ENCODE measurements around the gene OR10A5. TPM values are rescaled to one million over a fixed set of nuclear protein-coding genes. Genes with fewer than 3 reads are reported as not detected.

Gene OR10A5
- total and polyA plus RNA-seq, 2 experiments from 2014 or later, result 0.37 TPM; not detected in 1

DNA sequence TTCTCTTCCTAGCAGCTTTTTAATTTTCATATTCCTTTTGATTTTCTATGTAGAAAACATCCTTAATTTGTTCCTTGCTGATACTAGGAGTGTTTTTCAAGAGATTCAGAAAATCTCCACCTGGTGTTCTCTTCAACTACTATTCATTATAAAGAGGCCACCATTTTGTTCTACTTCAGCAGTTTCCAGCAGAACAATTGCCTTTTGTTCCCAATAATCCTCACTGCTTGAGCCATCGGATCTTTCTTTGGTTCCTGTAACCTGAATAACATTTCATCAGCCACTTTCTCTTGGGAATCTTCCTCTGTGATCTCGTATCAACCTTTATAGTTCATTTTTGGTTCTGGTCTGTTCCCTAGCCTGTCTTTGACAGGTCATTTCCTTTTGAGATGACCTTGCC, 1.8 kb upstream of the OR10A5 start (continued):
- TF ChIP-seq, protein P1, sequence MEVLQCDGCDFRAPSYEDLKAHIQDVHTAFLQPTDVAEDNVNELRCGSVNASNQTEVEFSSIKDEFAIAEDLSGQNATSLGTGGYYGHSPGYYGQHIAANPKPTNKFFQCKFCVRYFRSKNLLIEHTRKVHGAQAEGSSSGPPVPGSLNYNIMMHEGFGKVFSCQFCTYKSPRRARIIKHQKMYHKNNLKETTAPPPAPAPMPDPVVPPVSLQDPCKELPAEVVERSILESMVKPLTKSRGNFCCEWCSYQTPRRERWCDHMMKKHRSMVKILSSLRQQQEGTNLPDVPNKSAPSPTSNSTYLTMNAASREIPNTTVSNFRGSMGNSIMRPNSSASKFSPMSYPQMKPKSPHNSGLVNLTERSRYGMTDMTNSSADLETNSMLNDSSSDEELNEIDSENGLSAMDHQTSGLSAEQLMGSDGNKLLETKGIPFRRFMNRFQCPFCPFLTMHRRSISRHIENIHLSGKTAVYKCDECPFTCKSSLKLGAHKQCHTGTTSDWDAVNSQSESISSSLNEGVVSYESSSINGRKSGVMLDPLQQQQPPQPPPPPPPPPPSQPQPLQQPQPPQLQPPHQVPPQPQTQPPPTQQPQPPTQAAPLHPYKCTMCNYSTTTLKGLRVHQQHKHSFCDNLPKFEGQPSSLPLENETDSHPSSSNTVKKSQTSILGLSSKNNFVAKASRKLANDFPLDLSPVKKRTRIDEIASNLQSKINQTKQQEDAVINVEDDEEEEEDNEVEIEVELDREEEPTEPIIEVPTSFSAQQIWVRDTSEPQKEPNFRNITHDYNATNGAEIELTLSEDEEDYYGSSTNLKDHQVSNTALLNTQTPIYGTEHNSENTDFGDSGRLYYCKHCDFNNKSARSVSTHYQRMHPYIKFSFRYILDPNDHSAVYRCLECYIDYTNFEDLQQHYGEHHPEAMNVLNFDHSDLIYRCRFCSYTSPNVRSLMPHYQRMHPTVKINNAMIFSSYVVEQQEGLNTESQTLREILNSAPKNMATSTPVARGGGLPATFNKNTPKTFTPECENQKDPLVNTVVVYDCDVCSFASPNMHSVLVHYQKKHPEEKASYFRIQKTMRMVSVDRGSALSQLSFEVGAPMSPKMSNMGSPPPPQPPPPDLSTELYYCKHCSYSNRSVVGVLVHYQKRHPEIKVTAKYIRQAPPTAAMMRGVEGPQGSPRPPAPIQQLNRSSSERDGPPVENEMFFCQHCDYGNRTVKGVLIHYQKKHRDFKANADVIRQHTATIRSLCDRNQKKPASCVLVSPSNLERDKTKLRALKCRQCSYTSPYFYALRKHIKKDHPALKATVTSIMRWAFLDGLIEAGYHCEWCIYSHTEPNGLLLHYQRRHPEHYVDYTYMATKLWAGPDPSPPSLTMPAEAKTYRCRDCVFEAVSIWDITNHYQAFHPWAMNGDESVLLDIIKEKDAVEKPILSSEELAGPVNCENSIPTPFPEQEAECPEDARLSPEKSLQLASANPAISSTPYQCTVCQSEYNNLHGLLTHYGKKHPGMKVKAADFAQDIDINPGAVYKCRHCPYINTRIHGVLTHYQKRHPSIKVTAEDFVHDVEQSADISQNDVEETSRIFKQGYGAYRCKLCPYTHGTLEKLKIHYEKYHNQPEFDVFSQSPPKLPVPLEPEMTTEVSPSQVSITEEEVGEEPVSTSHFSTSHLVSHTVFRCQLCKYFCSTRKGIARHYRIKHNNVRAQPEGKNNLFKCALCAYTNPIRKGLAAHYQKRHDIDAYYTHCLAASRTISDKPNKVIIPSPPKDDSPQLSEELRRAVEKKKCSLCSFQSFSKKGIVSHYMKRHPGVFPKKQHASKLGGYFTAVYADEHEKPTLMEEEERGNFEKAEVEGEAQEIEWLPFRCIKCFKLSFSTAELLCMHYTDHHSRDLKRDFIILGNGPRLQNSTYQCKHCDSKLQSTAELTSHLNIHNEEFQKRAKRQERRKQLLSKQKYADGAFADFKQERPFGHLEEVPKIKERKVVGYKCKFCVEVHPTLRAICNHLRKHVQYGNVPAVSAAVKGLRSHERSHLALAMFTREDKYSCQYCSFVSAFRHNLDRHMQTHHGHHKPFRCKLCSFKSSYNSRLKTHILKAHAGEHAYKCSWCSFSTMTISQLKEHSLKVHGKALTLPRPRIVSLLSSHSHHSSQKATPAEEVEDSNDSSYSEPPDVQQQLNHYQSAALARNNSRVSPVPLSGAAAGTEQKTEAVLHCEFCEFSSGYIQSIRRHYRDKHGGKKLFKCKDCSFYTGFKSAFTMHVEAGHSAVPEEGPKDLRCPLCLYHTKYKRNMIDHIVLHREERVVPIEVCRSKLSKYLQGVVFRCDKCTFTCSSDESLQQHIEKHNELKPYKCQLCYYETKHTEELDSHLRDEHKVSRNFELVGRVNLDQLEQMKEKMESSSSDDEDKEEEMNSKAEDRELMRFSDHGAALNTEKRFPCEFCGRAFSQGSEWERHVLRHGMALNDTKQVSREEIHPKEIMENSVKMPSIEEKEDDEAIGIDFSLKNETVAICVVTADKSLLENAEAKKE (CRISPR knock-in tag; IDR thresholded peaks at IDR 0.05), result no peak

DNA sequence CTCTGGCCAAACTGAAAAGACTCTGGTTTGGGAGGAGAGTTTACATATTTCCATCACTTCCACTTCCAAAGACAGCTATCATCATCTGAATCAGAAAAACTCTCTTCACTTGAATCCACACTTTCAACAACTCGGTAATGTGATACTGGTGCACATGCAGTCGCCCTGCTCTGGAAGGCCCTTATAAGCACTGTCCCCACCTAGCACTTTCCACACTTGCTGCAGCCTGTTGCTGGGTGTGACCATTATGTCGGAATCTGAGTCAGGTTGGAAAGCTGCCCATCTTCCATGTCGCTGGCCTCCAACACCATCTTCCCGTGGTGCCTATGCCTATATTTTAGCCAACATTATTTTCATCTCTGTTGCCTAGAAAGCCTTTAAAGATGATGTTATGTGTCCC, 1.1 kb upstream of the OR10A5 start:
- ATAC-seq, result no peak
- Histone ChIP-seq H3K36me3 (ENCODE audit: insufficient read depth) (no peaks in the 10 kb centered on the region), H2AFZ (no peak overlapping the region), H3K4me3 (no peak overlapping the region), H4K20me1 (replicated peaks; ENCODE audit: insufficient read depth) (no peaks in the 10 kb centered on the region), H3K4me1 (ENCODE audit: insufficient read depth) (peaks cover 15% of the 10 kb centered on the region; the same call in 1 of the 2 replicates), H3K27ac (ENCODE audit: low read depth) (no peak overlapping the region), H3K9me2 (ENCODE audit: insufficient read depth) (peaks cover 21% of the 10 kb centered on the region; the same call in 1 of the 2 replicates), H3K79me2 (replicated peaks; ENCODE audit: insufficient read depth) (no peaks in the 10 kb centered on the region), H3K27me3 (ENCODE audit: insufficient read depth) (no peaks in the 10 kb centered on the region), H3K4me2 (no peak overlapping the region), H3F3A (replicated peaks; ENCODE audit: low read depth) (no peaks in the 10 kb centered on the region)
- Mint-ChIP-seq H3K27ac (no peak overlapping the region), H3K36me3 (ENCODE audit: low read depth) (0 out of 3 replicates have a peak, but pooled peaks cover 6% of the 10 kb centered on the region), H3K4me1 (peaks cover 18% of the 10 kb centered on the region), H3K27me3 (ENCODE audit: insufficient read depth, low read depth, poor library complexity) (peaks cover 1% of the 10 kb centered on the region), H3K4me3 (no peak overlapping the region), H3K9me3 (peaks cover 6% of the 10 kb centered on the region)
- no peak for DNase-seq (ENCODE audit: low spot score)
- TF ChIP-seq, protein P1 (CRISPR knock-in tag; IDR thresholded peaks at IDR 0.05), result no peak
- TF ChIP-seq, protein P2, sequence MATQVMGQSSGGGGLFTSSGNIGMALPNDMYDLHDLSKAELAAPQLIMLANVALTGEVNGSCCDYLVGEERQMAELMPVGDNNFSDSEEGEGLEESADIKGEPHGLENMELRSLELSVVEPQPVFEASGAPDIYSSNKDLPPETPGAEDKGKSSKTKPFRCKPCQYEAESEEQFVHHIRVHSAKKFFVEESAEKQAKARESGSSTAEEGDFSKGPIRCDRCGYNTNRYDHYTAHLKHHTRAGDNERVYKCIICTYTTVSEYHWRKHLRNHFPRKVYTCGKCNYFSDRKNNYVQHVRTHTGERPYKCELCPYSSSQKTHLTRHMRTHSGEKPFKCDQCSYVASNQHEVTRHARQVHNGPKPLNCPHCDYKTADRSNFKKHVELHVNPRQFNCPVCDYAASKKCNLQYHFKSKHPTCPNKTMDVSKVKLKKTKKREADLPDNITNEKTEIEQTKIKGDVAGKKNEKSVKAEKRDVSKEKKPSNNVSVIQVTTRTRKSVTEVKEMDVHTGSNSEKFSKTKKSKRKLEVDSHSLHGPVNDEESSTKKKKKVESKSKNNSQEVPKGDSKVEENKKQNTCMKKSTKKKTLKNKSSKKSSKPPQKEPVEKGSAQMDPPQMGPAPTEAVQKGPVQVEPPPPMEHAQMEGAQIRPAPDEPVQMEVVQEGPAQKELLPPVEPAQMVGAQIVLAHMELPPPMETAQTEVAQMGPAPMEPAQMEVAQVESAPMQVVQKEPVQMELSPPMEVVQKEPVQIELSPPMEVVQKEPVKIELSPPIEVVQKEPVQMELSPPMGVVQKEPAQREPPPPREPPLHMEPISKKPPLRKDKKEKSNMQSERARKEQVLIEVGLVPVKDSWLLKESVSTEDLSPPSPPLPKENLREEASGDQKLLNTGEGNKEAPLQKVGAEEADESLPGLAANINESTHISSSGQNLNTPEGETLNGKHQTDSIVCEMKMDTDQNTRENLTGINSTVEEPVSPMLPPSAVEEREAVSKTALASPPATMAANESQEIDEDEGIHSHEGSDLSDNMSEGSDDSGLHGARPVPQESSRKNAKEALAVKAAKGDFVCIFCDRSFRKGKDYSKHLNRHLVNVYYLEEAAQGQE (IDR thresholded peaks at IDR 0.05; ENCODE audit: unreplicated experiment), result no peak
- no peak for TF ChIP-seq JUNB (IDR thresholded peaks at IDR 0.05; ENCODE audit: unreplicated experiment)
- TF ChIP-seq STAT1 (IDR thresholded peaks at IDR 0.05; ENCODE audit: unreplicated experiment), result no peak
- no peak for TF ChIP-seq EZH2 (IDR thresholded peaks at IDR 0.05; ENCODE audit: low read depth, unreplicated experiment)
- TF ChIP-seq CREB1 (CRISPR knock-in tag; IDR thresholded peaks at IDR 0.05; ENCODE audit: low read depth), result no peak

Measured in GM23338 (cell line).